HG03060 (cell line): Measurements from ENCODE around the gene MS4A8.
A peak's percentile ranks its signal among the peaks of the same experiment; 100 is the strongest.

ENCODE experiments used
- ATAC-seq: cut with Tn5 transposase; IDR thresholded peaks from one replicate; pipeline ENCODE4 v1.9.1; 2021; ENCODE audit warnings: low read depth, moderate number of reproducible peaks; ENCODE audit not compliant: unreplicated experiment

MS4A8 gene

GRCh38 chr11:60762851-60763691 is 63.7 kb downstream of the MS4A8 start:
- peak; percentile 48 for ATAC-seq

GRCh38 chr11:60763692-60764369 is 64.4 kb downstream of the MS4A8 start:
- ATAC-seq = no peak

DNA sequence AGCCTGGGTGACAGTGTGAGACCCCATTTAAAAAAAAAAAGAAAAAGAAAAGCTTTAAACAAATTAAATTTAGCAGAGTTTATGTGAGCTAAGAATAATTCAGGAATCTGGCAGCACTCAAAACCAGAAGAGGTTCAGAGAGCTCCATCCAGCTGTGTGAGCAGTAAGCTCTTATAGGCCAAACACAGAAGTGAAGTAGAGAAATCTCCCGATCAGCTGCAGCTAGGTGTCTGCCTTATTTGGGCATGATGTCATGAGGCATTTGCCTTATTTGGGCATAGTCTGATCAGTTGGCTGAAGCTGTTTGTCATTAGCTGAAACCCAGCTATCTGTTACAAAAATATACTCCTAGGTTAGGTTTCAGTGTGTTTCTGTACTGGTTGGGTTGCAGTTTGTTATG is 65.5 kb downstream of the MS4A8 start:
- ATAC-seq = no peak

DNA sequence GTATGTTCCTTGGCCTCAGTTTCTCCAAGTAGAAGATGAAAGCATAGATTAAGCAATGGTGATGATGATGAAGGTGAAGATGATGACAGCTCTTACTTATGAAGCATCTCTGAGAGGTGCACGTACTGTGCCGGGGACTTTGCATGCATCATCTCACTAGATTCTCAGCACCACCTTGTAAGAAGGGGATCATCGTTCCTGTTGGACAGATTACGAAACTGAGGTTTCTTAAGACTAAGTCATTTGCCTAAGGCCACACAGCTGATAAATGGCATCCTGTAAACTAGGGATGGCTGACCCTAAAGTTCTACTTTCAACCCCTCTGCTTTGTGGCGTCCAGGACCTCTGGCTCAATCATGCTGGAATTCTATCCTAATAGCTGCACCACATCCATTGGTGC is 65.9 kb downstream of the MS4A8 start:
- no peak for ATAC-seq
